ENCODE results near the gene NCBP2. TPM values are rescaled to one million over a fixed set of nuclear protein-coding genes. Genes with fewer than 3 reads are reported as not detected.
A peak's percentile ranks its signal among the peaks of the same experiment; 100 is the strongest.

NCBP2 gene
- total RNA-seq: 10 to 100 TPM; 53.4 to 57.1 TPM

DNA sequence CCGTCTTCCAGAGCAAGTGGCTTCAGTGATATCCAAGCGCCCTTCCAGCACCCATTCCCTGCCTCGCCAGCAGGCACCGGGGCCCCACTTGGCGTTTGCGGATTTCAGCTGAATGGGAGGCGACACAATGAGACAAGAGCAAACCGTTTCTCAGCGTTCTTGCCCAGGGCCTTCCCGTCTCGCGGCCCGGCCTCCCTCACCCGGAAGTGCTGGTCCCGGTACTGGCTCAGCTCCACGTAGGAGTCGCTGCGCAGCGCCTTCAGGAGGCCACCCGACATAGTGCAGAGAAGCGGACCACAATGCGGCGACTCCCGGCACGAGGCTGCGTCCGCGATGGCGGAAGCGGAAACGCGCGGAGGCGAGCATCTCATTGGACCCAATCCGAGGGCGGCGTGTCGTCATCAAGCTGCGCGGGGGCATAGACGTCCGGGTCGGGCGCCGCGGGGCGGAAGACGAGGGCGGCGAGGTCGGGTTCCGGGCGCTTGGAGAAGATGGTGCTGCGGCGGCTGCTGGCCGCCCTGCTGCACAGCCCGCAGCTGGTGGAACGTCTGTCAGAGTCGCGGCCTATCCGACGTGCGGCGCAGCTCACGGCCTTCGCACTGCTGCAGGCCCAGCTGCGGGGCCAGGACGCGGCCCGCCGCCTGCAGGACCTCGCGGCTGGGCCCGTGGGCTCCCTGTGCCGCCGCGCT is at the start of gene NCBP2:
TSS of gene NCBP2 (minus strand) at position 303 of the 689 bp plus-strand sequence. CDS start at position 278, 25 bp downstream.
- peaks cover 47% of the 10 kb centered on the region for H3K4me1 Mint-ChIP-seq
- peak within 1 kb of the TSS; percentile 96 for H3K27ac Mint-ChIP-seq
- no peaks in the 10 kb centered on the region for H3K9me3 Mint-ChIP-seq
- POLR2A ChIA-PET: interaction anchor here (0.6 kb wide), 1 partner anchor 8 kb away, joined by 3 read pairs; no protein-coding TSS in a partner anchor
- peak; percentile 100 for DNase-seq
- no peaks in the 10 kb centered on the region for H3K27me3 Mint-ChIP-seq
- peaks cover 33% of the 10 kb centered on the region for H3K36me3 Mint-ChIP-seq (ENCODE audit: low read depth)
- peak within 1 kb of the TSS; percentile 94 for H3K4me3 Mint-ChIP-seq
- CTCF ChIA-PET: interaction anchor here (0.5 to 3.0 kb wide), 28 partner anchors 8 to 896 kb away, joined by 3 to 15 read pairs (median 4); partner anchors contain the start of genes PAK2, PIGZ and SENP5

GRCh38 chr3:196991581-196992460 is 49.5 kb upstream of the NCBP2 start:
- ChIA-PET CTCF (no interaction called here), POLR2A (no interaction called here)
- Mint-ChIP-seq H3K9me3 (no peaks in the 10 kb centered on the region), H3K27me3 (no peaks in the 10 kb centered on the region), H3K36me3 (ENCODE audit: low read depth) (no peaks in the 10 kb centered on the region), H3K4me1 (no peaks in the 10 kb centered on the region), H3K4me3 (no peak overlapping the region), H3K27ac (no peak overlapping the region)
- DNase-seq: no peak

GRCh38 chr3:196990601-196991007 is 48.3 kb upstream of the NCBP2 start:
- CTCF ChIA-PET: interaction anchor here (0.6 kb wide), 1 partner anchor 524 kb away, joined by 3 read pairs; no protein-coding TSS in a partner anchor

DNA sequence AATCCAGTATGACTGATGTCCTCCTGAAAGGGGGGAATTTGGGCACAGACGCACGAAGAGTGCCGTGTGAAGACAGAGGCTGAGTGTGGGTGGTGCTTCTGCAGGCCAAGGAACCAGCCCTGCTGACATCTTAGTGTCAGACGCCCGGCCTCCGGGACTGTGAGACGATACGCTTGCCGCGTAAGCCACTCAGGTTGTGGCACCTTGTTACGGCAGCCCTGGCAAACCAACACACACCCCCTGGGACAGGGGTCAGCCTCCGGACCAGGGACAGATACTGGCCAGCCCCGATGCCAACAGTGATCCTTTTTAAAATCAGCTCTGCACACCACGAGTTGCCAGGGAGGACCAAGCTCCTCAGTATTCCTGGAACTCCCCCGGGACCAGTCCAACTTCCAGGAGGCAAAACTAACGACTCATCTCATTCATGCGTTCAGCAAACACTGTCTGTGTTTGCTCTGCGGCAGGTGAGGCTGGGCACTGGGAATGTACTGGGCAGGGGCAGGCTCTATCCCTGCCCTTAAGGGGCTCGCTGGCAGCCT is 47.5 kb upstream of the NCBP2 start:
- no peaks in the 10 kb centered on the region for H3K4me1 Mint-ChIP-seq
- no peaks in the 10 kb centered on the region for H3K27me3 Mint-ChIP-seq
- H3K9me3 Mint-ChIP-seq: no peaks in the 10 kb centered on the region
- ChIA-PET CTCF (interaction anchor here (1.0 kb wide), 1 partner anchor 11 kb away, joined by 3 read pairs; no protein-coding TSS in a partner anchor), POLR2A (no interaction called here)
- no peak overlapping the region for H3K4me3 Mint-ChIP-seq
- no peak overlapping the region for H3K27ac Mint-ChIP-seq
- no peak for DNase-seq
- H3K36me3 Mint-ChIP-seq (ENCODE audit: low read depth): no peaks in the 10 kb centered on the region

More at GRCh38 chr3:196990601-196991007, 48.3 kb upstream of the NCBP2 start:
- DNase-seq: no peak
- H3K27me3 Mint-ChIP-seq: no peaks in the 10 kb centered on the region
- POLR2A ChIA-PET: no interaction called here
- no peaks in the 10 kb centered on the region for H3K9me3 Mint-ChIP-seq
- H3K4me3 Mint-ChIP-seq: no peak overlapping the region
- no peaks in the 10 kb centered on the region for H3K4me1 Mint-ChIP-seq
- no peak overlapping the region for H3K27ac Mint-ChIP-seq
- H3K36me3 Mint-ChIP-seq (ENCODE audit: low read depth): no peaks in the 10 kb centered on the region

DNA sequence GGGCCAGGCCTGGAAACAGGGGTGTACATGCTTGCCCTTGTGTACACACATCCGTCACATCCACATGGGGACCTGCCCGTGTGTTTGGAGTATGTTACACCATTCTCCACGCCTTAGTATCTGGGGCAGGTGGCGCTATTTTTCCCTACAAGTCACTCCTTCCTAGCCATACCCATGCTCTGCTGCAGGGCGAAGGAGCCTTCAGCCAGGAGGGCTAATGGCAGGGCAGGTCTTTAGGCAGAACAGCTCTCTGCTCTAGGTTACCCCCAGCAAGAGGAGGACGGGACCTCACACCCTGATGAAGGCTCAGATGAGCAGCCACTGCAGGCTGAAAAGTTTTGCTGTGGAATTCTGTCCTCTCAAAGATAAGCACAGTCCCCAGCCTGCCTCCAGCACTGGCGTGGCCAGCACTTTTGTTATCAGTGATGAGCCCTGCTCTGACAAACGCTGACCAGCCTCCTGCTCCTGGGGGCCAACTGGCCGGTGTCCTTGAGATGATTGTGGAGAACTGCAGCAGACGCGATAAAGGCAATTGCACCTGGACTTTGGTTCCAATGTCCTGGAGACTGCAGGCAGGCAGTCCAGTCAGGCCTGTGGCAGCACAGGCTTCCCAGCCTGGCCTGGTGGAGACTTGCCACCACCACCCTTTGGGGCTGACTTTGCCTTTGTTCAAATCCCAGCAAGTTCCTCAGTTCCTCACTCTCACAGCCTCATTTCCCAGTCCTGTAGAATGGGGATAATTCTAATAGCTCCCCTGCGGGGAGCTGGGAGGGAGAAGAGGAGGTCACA is 46.1 kb upstream of the NCBP2 start:
- DNase-seq: no peak
- Mint-ChIP-seq H3K9me3 (peaks cover 2% of the 10 kb centered on the region), H3K27me3 (peaks cover 11% of the 10 kb centered on the region), H3K36me3 (ENCODE audit: low read depth) (no peaks in the 10 kb centered on the region), H3K4me3 (no peak overlapping the region), H3K4me1 (no peaks in the 10 kb centered on the region), H3K27ac (no peak overlapping the region)
- POLR2A ChIA-PET: no interaction called here
- CTCF ChIA-PET: interaction anchor here (0.6 to 1.0 kb wide), 2 partner anchors 10 to 373 kb away, joined by 3 read pairs; no protein-coding TSS in a partner anchor

DNA sequence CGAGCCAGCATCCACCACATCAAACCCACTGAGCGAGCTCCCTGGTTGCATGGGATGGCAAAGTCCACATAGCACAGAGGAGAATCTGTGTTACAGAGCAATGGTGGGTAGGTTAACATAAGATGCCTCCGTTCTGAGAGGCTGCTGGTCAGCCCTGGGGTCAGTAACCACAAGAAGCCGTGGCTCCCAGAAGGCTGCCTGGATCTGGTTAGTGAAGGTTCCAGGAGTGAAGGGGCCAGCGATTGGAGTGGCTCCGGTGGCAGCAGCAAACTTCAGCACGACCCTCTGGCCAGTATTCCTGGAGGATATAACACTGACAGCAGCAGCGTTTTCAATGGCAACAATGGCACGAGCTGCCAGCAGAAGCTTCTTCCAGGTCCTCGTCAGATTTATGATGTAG is 44.7 kb upstream of the NCBP2 start:
- H3K4me1 Mint-ChIP-seq: no peaks in the 10 kb centered on the region
- CTCF ChIA-PET: no interaction called here
- no peak overlapping the region for H3K27ac Mint-ChIP-seq
- H3K27me3 Mint-ChIP-seq: peaks cover 16% of the 10 kb centered on the region
- H3K4me3 Mint-ChIP-seq: no peak overlapping the region
- H3K9me3 Mint-ChIP-seq: peaks cover 7% of the 10 kb centered on the region
- DNase-seq: no peak
- POLR2A ChIA-PET: no interaction called here
- peaks cover 2% of the 10 kb centered on the region for H3K36me3 Mint-ChIP-seq (ENCODE audit: low read depth)

DNA sequence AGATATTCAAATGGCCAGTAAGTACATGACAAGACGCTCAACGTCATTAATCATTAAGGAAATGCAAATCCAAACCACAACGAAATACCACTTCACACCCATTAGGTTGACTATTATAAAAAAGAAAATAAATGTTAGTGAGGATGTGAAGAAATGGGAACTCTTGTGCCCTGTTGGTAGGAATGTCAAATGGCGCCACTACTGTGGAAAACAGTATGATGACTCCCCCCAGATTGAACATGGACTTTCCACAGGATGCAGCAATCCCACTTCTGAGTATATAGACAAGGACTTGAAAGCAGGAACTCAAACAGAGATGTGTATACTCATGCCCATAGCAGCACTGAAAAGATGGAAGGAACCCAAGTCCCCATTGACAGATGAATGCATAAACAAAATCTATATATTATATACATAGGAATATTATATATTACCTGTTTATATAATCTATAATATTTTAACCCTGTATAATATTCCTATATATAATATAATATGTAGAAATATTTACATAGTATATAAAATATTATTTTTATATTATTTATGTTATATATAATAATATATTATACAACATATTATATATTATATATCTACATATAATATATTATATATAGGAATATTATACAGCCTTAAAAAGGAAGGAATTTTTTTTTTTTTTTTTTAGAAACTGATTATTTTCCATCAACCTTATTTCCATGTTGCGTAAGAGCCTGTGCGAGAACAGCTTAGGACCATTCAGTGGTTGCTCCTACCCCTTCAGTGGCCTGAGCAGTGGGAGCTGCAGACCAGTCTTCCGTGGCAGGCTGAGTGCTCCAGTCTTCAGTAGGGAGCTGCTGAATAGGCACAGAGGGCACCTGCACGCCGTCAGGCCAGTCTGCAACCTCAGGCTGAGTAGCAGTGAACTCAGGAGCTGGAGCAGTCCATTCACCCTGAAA is 43.9 kb upstream of the NCBP2 start:
- peaks cover 5% of the 10 kb centered on the region for H3K36me3 Mint-ChIP-seq (ENCODE audit: low read depth)
- CTCF ChIA-PET: no interaction called here
- no peak overlapping the region for H3K27ac Mint-ChIP-seq
- peaks cover 20% of the 10 kb centered on the region for H3K27me3 Mint-ChIP-seq
- POLR2A ChIA-PET: no interaction called here
- DNase-seq: no peak
- no peaks in the 10 kb centered on the region for H3K4me1 Mint-ChIP-seq
- no peak overlapping the region for H3K4me3 Mint-ChIP-seq
- peaks cover 11% of the 10 kb centered on the region for H3K9me3 Mint-ChIP-seq

DNA sequence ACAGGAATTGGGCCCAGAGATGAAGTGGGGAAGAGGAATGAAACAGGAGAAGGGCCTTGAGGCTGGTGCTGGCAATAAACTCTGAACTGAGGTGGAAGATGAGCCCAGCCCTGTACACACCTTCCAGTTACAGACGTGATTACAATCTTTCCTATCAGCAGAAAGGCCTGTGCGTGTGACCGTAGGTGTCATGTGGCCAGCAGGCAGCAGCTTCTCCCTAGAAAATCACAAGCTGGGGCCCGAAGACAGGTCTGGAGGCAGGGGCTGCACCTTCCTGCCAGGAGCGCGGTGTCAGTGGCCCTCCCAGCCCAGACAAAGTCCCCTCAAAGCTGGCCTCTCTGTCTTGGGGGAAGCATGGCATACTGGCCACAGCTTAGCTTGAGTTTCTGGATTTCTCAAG is 43.0 kb upstream of the NCBP2 start:
- CTCF ChIA-PET: interaction anchor here (0.6 kb wide), 1 partner anchor 45 kb away, joined by 4 read pairs; no protein-coding TSS in a partner anchor
- H3K4me3 Mint-ChIP-seq: no peak overlapping the region
- DNase-seq: no peak

DNA sequence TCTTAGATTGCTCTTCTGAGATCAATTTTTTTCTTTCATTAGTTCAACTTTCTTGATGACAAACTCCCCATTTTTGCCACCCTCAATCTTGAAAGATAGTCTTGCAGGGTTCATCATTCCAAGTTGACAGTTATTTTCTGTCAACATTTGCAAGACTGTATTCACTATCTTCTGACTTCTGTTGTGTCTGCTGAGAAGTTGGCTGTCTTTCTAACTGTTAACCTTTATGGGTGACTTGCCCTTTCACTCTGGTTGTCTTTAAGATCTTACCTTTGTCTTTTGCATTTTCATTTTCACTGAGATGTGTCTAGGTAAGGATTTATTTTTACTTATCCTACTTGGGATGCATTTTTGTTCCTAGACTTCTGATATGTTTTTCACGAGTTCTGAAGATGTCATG is 40.9 kb upstream of the NCBP2 start:
- H3K27me3 Mint-ChIP-seq: peaks cover 20% of the 10 kb centered on the region
- H3K27ac Mint-ChIP-seq: no peak overlapping the region
- H3K4me1 Mint-ChIP-seq: peaks cover 6% of the 10 kb centered on the region
- ChIA-PET POLR2A (no interaction called here), CTCF (interaction anchor here (1.3 kb wide), 1 partner anchor 9 kb away, joined by 3 read pairs; no protein-coding TSS in a partner anchor)
- no peak overlapping the region for H3K4me3 Mint-ChIP-seq
- peaks cover 5% of the 10 kb centered on the region for H3K36me3 Mint-ChIP-seq (ENCODE audit: low read depth)
- no peak for DNase-seq
- peaks cover 11% of the 10 kb centered on the region for H3K9me3 Mint-ChIP-seq

More for the DNA sequence above, 43.0 kb upstream of the NCBP2 start:
- H3K4me1 Mint-ChIP-seq: no peaks in the 10 kb centered on the region
- peaks cover 20% of the 10 kb centered on the region for H3K27me3 Mint-ChIP-seq
- no peak overlapping the region for H3K27ac Mint-ChIP-seq
- peaks cover 11% of the 10 kb centered on the region for H3K9me3 Mint-ChIP-seq
- POLR2A ChIA-PET: interaction anchor here (0.6 kb wide), 1 partner anchor 718 kb away, joined by 3 read pairs; no protein-coding TSS in a partner anchor
- peaks cover 5% of the 10 kb centered on the region for H3K36me3 Mint-ChIP-seq (ENCODE audit: low read depth)

DNA sequence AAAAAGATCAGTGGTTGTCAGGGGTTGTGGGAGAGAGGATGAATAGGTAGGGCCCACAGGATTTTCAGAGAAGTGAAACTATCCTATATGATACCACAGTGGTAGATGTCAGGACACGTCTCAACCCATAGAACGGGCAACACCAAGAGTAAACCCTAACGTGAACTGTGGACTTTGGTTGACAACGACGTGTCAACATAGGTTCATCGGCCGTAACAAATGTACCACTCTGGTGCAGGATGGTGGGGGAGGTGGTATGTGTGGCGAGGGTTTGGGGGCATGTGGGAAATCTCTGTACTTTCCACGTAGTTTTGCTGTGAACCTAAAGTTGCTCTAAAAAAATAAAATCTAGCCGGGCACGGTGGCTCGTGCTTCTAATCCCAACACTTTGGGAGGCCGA is 39.3 kb upstream of the NCBP2 start:
- Mint-ChIP-seq H3K27me3 (peaks cover 20% of the 10 kb centered on the region), H3K4me1 (peaks cover 9% of the 10 kb centered on the region), H3K36me3 (ENCODE audit: low read depth) (peaks cover 5% of the 10 kb centered on the region), H3K4me3 (no peak overlapping the region), H3K27ac (no peak overlapping the region), H3K9me3 (peaks cover 11% of the 10 kb centered on the region)
- no peak for DNase-seq
- ChIA-PET CTCF (no interaction called here), POLR2A (no interaction called here)

DNA sequence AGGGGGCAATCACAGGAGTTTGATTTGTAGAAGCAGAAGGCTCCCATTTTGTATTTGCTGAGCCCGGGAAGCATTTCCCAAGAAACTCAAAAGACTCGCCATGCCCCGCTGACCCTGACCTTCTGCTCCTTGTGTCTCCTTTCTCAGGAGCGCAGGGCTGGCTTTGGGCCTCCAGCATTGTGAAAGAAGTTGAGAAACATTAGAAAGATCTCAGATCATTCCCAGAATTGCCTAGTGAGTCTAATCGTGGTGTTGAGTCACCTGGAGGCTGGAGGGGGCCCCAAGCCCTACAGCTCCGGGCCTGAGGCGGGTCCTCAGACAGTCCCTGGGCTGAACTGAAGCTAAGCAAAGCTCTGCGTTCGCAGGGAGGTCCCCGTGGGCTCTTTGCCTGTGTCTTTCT is 37.2 kb upstream of the NCBP2 start:
- Mint-ChIP-seq H3K36me3 (ENCODE audit: low read depth) (peaks cover 5% of the 10 kb centered on the region), H3K27me3 (peaks cover 18% of the 10 kb centered on the region), H3K4me3 (no peak overlapping the region), H3K9me3 (peaks cover 11% of the 10 kb centered on the region), H3K4me1 (peaks cover 9% of the 10 kb centered on the region), H3K27ac (no peak overlapping the region)
- POLR2A ChIA-PET: no interaction called here
- no peak for DNase-seq
- CTCF ChIA-PET: no interaction called here
